ENCODE data around the gene MAGI1.

Gene MAGI1

DNA sequence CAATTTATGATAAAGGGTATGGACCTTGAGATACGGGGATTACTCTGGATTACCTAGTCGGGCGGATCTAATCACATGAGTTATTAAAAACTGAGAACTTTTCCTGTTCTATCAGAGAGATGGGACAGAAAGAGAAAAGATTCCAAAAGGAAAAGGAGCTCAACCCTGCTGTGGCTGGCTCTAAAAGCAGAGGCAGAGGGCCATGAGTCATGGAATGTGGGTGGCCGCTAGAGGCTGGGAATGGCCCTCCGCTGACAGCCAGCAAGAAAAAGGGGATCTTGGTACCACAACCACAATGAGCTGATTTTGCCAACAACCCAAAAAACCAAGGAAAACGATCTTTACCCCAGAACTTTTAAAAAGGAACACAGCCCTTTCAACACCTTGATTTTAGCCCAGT is 210.0 kb downstream of the MAGI1 start:
- DNase-seq, result peak; percentile 67

GRCh38 chr3:65827076-65827475 is 211.6 kb downstream of the MAGI1 start:
- DNase-seq, result no peak

DNA sequence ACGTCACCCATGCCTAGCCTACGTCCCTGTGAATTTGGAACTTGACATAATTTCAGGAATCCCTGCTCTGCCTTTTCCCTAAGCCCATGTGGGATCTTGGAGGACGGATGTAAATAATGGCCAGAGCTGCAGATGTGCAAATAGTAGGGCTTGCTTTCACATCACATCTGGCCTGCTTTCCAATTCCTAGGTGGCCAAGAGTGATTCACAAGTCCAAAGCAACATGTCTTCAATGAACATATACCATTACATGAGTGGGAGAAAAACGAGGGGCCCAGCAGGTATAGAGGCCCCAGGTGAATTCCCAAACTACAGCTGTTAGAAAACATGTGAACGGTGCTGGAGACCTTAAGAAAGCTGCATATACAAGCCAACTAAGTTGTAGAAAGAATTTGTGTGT is 214.6 kb downstream of the MAGI1 start:
- DNase-seq, result no peak

DNA sequence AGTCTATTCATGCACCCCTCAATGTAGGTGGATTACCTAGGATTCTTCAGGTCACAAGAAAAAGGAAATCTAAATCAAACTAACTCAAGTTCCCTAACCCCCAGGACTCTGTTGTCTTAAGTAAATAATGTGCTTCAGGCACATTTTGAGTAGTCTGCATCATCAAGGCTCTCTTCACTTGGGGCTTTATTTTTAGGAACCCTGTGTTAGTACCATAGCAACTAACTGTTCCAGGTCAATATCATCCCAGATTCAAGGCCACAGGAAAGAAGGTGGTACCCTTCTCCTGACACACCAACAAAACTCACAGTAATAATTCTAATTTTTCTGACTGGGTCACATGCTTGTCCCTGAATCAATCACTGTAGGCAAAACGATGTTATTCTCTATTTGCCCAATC is 218.1 kb downstream of the MAGI1 start:
- no peak for DNase-seq

GRCh38 chr3:65819896-65820295 is 218.8 kb downstream of the MAGI1 start:
- no peak for DNase-seq

DNA sequence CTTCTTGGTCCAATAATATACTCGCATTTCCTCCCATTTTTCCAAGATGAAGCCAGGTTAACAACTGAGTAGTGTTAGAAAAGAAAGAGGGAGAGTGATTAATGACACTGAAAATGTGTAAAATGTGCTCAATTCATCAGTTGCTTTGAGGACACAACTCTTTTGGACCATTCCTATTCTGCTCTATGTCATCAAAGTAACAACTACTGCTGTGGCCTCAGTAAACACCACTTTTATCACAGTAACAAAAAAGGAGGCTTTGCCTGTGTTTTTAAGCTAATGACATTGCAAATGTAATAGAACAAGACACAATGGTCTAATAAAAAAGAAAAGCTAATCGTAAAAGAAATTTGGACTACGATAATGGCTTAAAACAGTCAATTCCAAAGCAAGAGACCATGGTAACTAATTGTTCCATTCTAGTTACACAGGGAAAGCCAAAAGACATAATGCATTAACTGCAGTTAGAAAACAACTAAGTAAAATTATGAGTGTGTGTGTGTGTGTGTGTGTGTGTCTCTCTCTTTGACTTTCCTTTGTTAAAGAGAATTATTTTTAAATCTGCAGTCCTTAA is 221.1 kb downstream of the MAGI1 start:
- no peak for DNase-seq

DNA sequence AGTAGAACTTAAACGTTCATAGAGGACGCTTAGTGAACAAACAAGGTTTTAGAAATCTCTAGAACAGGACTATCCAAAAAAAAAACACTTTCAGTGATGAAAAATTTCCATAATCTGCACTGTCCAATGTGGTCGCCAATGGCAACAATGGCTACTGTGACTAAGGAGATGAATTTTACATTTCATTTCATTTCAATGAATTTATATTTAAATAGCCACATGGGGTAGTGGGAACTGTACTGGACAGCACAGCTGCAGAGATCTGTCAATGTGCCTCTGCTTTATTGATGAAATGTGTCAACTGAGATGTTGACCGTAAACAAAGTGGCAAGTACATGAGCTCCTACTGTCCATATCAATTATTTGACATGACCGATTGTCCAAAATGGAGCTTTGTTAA is 222.5 kb downstream of the MAGI1 start:
- no peak for DNase-seq

- no peak for DNase-seq
These were observed 223.7 kb downstream of the MAGI1 start for GRCh38 chr3:65814845-65815578.

- no peak for DNase-seq
These were observed 226.8 kb downstream of the MAGI1 start for GRCh38 chr3:65811892-65812291.

GRCh38 chr3:65811086-65811761 is 227.5 kb downstream of the MAGI1 start:
- DNase-seq, result no peak

DNA sequence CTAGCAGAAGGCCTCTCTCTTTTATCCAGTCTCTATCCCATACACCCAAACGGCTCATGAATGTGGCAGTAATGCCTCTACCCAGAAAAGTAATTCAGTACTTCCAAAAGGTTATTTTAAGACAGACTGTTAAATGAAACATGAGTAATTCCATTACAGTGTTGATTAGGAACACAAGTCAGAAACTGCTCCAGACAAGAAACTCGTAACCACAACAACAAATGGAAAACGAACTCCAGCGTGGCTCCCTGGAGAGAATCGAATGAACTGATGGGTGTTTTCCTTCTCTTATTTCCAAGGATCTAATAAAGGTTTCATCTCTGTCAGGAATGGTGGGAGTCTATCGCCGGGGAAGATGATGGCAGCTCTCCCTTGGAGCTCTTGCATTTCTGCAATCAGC is 228.4 kb downstream of the MAGI1 start:
- DNase-seq, result no peak

GRCh38 chr3:65809641-65810150 is 229.0 kb downstream of the MAGI1 start:
- DNase-seq, result no peak

GRCh38 chr3:65808824-65809223 is 229.9 kb downstream of the MAGI1 start:
- no peak for DNase-seq

- no peak for DNase-seq
These were observed 230.3 kb downstream of the MAGI1 start for GRCh38 chr3:65808407-65808806.

DNA sequence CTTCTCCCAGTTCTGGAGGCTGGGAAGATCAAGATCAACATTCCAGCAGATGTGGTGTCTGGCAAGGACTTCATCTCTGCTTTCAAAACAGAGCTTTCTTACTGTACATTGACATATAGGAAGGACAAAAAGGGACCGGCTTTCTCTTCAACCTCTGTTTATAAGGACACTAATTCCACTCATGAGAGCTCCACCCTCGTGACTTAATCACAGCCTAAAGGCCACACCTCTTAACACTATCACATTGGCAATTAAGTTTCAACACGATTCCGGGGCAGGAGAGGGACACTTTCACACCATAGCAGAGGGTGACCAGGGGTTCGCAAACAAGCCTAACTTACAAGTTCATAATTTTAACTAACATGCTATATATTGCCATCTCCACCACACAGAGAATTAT is 231.5 kb downstream of the MAGI1 start:
- DNase-seq, result no peak

GRCh38 chr3:65806600-65806999 is 232.1 kb downstream of the MAGI1 start:
- no peak for DNase-seq

- no peak for DNase-seq
These were observed 242.0 kb downstream of the MAGI1 start for GRCh38 chr3:65796676-65797075.

DNA sequence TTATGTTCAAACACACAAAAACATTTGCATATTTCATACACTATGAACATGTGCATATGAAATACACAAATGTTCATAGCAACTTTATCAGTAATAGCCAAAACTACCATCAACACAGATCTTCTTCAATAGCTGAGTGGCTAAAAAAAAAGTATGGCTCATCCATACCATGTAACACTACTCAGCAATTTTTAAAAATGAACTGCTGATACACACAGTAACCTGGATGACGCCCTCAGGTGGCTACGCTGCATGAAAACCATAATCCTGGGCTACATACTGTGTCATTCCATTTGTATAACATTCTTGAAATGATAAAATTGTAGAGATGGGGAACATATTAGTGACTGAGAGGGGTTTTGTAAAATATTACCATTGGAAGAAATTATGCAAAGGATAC is 243.6 kb downstream of the MAGI1 start:
- no peak for DNase-seq

GRCh38 chr3:65793495-65794200 is 245.1 kb downstream of the MAGI1 start:
- DNase-seq, result peak; percentile 15

GRCh38 chr3:65788461-65788860 is 250.3 kb downstream of the MAGI1 start:
- DNase-seq, result no peak

- DNase-seq, result no peak
These were observed 250.9 kb downstream of the MAGI1 start for GRCh38 chr3:65787827-65788226.

- DNase-seq, result no peak
These were observed 251.4 kb downstream of the MAGI1 start for GRCh38 chr3:65787340-65787739.

DNA sequence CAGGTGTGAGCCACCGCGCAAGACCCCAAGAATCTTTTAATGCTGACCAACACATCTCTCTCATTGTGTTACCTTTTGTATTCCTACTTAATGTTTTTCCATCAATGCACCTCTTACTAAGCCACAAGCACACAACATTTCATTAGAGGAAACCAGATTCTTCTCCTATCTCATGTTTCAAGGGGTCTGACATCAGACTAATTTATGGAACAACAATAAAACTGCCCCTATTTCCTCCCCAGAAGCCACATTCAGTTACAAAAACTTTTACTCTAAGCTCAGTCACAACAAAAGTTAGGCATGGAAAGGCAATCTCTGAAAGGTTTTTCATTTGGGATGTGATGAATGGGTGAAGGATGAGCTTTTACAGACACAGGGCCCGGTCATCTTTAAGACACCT is 251.8 kb downstream of the MAGI1 start:
- DNase-seq, result no peak

Data from EL (cell line).